IPS DF 4.7 (cell line): ENCODE data around the gene RRP15.

Experiments used
- DNase-seq: peaks from one replicate; pipeline ENCODE4 v3.0.0-alpha.2; 2013; ENCODE audit warnings: low spot score; ENCODE audit errors: extremely low read depth

RRP15 gene

GRCh38 chr1:218339267-218339831 is 54.3 kb downstream of the RRP15 start:
- DNase-seq = no peak

- no peak for DNase-seq
Observed at GRCh38 chr1:218341325-218341724, 56.2 kb downstream of the RRP15 start.

DNA sequence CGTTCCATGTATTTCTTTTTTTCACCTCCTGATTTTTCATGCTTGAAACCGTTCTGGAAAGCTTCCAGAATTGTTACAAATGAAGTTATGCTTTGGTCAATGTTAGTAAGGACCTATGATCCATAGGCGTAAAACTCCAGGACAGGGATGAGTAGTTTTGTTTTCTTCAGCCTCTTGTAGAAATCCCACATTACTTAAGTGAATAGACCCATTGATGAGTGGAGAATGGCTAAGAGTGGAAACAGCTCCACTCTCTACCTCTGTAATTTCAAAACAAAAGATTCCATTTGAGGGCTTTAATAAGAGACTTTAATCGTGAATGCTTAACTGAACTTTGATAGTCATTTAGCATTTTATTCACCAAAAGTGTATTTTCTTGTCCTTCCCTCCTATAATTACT is 57.0 kb downstream of the RRP15 start:
- no peak for DNase-seq

DNA sequence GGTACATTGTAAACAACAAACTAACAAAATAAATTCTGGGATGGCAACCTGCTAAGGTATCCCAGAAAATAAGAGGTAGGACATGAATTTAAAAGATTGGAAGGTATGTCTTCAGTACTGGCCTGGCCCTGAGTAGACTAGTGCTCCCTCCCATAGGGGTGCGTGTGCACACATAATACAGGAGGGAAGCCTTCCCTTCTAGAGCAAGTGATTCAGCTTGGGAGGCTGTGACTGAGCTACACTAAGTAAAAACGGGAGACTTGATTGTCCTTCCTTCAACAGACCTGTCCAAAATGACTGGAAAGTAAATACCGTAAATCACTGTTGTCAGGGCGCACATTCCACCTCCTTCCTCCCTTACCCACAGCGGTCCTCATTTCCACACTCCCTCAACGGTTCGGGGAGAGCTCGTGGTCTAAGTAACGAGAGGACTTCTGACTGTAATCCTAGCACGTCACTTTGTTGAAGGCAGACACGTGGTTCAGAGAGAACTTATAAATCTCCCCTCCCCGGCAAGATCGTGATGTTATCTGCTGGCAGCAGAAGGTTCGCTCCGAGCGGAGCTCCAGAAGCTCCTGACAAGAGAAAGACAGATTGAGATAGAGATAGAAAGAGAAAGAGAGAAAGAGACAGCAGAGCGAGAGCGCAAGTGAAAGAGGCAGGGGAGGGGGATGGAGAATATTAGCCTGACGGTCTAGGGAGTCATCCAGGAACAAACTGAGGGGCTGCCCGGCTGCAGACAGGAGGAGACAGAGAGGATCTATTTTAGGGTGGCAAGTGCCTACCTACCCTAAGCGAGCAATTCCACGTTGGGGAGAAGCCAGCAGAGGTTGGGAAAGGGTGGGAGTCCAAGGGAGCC is 60.0 kb downstream of the RRP15 start, which contains the start of gene TGFB2:
Gene TGFB2, plus strand, starts transcription at position 523 of the 859 bp plus-strand sequence. CDS start 1,366 bp downstream, outside the sequence.
- no peak for DNase-seq

- no peak for DNase-seq
Observed at GRCh38 chr1:218345673-218346390, 60.7 kb downstream of the RRP15 start.

DNA sequence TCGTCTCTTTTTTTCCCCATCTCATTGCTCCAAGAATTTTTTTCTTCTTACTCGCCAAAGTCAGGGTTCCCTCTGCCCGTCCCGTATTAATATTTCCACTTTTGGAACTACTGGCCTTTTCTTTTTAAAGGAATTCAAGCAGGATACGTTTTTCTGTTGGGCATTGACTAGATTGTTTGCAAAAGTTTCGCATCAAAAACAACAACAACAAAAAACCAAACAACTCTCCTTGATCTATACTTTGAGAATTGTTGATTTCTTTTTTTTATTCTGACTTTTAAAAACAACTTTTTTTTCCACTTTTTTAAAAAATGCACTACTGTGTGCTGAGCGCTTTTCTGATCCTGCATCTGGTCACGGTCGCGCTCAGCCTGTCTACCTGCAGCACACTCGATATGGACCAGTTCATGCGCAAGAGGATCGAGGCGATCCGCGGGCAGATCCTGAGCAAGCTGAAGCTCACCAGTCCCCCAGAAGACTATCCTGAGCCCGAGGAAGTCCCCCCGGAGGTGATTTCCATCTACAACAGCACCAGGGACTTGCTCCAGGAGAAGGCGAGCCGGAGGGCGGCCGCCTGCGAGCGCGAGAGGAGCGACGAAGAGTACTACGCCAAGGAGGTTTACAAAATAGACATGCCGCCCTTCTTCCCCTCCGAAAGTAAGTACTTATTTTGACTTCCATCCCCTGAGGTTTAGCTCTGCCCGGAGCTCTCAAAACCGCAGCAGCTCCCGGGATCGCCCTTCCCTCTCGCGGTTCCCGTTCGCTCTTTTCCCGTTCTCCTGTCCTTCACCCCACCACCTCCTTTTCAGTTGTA is 61.5 kb downstream of the RRP15 start:
- DNase-seq = no peak

DNA sequence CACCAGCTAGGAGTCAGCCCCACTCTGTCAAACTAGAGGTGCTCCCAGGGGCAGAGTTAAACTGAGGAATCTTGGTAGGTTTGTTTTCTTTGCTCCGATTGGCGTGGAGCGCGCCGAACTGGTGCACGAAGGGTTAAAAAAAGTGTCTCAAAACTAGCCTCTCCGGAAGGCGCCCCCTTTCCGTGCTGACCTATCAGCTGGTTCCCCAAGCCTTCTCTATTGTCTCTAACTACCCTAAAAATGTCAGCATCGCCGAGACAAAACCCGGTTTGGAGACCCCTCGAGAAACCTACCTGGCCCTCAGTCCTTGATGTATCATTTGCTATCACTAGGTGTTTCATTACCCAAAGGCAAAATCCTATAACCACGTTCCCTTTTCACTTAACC is 62.2 kb downstream of the RRP15 start:
- DNase-seq = no peak

DNA sequence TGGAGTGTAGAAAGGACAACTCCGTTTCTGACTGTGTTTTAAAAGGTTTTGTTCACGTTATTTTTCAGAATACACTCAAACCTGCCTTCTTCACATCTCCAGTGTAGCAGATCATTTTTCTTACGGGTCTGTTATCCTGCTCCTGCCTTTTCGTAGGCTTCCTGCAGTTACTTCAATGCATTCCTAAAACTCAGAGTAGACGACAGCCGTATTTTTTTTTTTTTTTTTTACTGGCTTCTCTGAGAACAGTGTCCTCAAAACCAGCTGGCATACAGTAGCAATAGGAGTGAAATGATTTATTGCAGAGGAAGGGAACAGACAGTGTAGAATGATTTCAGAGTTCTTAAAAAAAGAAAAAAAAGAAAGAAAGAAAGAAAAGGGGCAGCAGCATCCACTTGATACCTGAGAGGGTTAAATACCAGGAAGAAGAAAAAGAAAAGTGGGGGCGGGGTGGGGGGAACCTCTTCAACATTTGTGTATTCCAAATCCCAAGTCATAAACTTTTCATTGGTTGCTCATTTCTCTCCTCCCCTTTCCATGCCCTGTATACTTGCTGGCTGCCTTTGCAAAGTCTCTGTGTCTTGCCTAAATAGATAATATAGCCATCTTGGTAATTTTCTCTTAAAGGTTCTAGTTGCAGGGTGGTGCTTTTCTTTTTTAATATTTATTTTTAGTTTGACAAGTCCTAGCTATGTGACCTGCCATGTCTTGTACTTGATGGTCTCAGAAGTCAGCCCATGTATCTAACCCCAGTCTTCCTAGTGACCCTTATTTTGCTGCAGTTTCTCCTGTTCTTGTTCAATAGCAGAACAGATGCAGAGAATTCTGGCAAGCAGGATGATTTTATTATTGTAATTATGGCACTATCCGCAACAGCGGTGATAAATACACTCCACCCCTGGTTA is 62.9 kb downstream of the RRP15 start:
- DNase-seq = no peak

DNA sequence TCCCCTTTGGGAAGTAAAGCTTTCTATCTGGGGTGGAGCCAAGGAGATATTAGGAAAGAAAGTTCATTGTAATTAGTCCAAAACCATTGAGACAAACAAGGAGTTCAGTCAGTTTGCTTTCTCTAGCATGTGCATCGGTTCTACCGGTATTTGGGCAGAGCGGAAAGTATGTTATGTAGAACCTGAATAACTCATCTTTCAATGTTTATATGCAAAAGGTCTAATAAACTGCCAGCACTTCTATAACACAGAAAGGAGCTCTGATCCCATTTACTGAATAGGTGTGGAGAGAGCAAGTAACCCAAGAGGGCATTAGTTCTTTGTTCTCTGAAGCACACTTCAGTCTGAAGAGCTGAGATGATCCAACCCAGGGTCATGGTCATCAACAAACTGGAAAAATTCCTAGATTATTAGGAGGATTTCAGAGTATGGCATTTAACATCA is 63.6 kb downstream of the RRP15 start:
- DNase-seq = no peak

GRCh38 chr1:218349348-218350034 is 64.4 kb downstream of the RRP15 start:
- no peak for DNase-seq

- no peak for DNase-seq
Observed at GRCh38 chr1:218350035-218350525, 65.0 kb downstream of the RRP15 start.

DNA sequence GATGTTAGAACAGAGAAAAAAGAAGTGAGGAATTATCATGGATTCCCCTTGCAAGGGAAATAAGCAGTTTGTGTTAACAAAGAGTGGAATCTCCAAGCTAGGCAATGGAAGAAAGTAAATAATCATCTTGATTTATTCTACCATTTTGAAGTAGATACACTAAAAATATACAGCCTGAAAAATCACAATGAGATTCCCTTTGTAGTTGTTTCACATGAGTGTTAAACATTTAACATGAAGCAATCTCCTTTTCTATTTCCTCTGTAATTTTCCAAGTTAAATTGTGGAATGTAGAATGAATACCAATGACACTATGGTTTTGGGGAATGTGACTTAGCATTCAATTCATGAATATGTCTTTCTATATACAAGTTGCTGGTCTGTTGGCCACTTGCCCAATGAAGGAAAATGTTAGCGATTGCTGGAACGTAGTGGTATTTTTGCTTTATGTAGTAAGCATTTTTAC is 65.7 kb downstream of the RRP15 start:
- DNase-seq = no peak

DNA sequence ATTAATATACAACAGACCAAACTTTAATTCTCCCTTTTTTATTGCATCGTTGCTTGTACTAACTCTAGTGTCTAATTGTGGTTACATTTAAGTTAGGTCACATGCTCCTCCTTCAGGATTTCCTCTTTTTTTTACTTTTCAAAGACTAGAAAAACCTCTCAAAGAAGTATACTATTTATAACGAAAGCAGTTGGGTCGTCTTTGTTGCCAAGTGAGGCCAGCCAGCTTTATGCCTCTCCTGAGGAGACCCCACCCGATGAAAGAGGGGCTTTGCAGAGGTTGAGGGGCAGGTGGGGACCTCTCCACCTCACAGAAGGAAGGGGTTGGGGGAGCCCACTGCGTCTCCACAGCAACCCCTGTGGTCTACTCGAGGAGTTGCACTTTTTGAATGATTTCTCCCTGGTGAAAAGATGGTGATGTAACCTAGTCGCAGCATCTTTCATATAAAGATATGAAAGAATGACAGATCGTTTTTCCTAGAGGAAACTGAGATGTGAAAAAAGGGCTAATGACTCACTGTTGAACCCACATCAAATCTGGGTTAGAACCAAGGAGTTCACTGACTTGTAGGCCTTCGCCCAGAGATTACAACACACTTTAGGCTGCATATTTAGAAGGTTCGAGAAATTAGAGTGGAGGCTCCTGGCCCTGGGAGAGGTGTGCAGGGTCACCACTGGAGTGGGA is 66.4 kb downstream of the RRP15 start:
- DNase-seq = no peak

DNA sequence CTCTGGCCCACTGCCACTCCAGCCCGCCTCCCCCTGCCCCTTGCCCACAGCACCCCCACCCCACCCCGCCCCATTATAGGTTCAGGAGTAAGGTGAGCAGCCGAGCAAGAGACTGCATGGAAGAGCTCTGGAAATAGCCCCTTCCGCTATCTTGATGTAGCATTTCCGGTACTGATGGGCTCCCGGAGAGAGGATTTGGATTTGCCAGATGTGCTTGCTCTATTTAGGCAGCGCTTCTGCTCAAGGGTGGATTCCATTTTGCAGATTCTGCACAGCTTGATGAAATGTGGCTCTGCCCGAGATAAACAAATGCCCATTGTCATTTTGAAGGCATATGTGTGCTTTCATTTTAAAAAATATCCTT is 67.0 kb downstream of the RRP15 start:
- DNase-seq = no peak

- no peak for DNase-seq
Observed at GRCh38 chr1:218353656-218354055, 68.6 kb downstream of the RRP15 start.

DNA sequence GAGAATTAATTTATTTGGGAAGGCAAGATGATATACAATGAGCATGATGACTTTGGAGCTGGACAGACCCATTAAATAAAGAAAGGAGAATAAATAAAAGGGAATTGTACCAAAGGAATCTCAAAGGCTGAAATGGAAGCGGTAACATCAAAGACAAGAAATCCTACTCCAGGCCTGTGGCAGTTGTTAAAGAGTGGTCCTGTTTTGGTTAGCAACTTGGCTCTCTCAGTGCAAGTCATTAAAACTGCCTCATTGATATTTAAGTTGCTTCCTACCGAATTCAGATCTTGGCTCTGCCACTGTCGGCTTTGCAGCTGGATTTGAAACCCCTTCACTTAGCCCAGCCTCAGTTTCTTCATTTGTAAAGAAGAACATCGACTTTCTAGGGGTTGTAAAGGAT is 70.2 kb downstream of the RRP15 start:
- DNase-seq = no peak

- DNase-seq = no peak
Observed at GRCh38 chr1:218357211-218357892, 72.3 kb downstream of the RRP15 start.

DNA sequence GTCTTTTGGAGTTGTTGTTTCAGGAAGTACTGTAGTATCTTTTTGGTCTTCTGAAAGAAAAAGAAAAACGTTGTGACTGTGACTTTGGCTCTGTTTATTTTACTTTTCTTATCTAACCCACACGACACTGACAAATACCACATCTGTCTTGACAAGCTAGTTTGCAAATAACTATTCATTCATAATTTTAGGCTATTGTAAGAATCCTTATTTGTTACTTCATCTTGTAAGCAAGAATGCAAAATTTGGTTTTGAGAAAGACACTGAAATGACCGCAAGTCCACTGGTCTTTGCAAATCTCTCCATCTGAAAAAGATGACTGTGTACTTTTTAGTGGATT is 72.8 kb downstream of the RRP15 start:
- DNase-seq = no peak
